GM19452 (cell line): ENCODE measurements around the gene SRPRA.
A peak's percentile ranks its signal among the peaks of the same experiment; 100 is the strongest.
"Not testable (repeated sequence)": the region's sequence is repeated elsewhere in the genome, so short reads cannot be mapped to it uniquely, and the experiment has no call there.

Source experiments
- ATAC-seq: cut with Tn5 transposase; IDR thresholded peaks from one replicate; pipeline ENCODE4 v1.9.1; 2021; ENCODE audit not compliant: unreplicated experiment

Gene SRPRA

DNA sequence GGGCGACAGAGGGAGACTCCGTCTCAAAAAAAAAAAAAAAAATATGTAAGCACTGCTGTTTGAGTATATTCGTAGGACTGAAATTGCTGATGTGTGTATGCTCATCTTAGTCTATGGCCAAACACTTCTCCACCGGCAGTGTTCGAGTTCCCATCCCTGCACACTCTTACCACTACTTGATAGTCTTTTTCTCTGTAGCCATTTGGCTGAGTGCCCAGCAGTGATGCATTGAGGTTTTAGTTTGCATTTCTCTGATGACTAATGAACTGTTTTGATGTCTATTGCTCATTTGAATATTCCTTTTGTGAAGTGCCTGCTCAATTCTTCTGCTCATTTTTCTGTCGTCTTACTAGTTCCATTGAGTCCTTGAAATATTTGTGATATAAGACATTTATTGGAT lies 16.1 kb upstream of the SRPRA start:
- peak; percentile 45 for ATAC-seq

DNA sequence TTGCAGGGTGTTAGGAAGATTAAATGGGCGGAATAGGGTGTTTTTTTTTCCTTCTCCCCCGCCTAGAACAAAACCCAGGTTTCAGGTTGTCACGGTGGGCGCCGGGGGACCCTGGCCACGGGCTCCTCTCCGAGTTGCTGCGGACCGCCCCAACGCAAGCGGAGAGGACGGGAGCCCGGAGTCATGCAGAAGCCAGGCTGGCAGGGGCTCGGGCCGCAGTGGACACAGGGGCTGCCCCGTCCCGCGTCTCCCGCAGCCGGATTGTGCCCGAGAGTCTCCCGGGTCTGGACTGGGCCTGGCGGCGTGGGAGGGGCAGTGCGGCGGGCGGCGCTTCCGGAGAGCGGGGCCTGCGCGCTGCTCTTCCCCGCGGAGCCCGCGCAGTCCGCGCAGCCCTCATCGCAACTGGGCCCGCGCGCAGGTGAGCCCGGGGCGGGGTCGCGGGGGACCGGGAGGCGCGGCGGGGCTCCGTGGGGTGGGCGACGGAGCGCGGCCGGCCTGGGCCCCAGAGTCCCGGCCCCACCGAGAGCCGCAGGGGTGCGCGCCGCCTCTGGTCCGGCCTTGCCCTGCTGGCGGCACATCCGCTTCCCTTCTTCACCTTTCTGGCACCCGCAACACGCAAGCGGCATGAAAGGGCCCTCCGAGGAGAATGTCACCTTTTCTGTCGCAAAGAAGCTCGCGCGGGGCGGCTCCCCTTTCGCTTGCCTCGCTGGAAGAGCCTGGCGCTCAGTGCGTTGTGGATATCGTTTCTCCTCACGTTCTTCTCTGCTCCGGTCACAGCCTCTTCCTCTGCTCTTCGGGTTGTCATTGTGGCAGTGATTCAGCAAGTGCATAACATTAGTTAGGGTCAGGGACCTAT lies 14.3 kb upstream of the SRPRA start, which contains the start of gene TIRAP:
TSS of gene TIRAP (plus strand) at position 358 of the 856 bp plus-strand sequence. CDS start 7,802 bp downstream, outside the sequence.
- peak; percentile 66 for ATAC-seq

DNA sequence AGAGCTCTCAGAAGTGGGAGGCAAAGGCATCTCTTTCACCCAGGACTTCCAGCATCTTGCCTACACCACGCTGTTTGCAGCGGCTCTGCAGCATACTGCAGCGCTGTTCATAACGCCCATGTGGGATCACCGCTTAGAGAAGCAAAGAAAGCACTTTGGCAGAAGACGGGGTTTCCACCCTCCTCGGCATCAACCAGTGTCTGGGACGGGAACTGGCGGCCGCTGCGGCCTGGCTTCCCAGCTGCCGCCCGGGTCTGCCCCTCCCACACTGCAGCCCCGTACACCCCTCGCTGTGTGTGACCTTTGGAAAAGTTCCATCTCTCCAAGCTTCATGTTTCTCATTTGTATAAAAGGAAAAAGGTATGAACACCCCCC lies 13.7 kb upstream of the SRPRA start:
- no peak for ATAC-seq

DNA sequence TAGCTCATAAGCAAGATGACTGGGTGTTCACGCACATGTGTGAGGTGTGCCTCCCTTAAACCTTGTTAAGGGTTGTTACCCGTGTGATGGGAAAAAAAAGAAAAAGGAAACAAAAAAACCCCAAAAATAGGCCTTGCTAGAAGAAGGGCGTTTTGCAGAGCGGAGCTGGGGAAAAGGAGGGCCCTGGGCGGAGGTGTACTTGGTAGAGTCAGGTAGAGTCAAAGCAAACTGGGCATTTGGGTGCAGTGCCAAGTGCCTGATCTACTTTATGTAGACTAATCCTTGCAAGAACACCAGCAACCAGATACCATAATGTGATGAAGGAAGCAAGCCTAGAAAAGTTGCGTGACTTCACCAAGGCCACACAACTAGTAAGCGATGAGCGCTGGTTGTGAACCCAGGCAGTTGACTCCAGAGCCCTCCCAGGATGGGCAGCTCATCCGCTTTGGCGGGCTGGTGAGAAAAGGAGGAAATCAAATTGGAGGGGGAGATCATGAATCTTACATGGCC lies 13.0 kb upstream of the SRPRA start:
- no peak for ATAC-seq

DNA sequence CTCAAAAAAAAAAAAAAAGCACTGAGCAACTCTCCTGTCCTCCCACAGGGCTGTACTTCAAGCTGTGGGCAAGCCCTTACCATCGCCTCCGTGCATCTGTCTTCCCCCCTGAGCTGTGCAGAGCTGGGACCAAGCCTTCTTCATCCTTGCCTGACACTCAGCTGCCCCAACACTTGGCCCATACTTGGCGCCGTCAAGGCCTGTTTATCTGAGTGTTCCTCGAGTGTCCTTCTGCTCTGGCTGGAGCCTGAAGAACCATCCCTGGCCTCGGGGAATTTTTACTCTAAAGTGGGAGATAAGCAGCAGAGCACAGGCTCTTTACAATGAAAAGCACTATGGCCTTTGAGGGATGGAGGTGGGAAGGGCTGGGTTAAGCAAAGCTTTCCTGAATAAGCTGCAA lies 12.6 kb upstream of the SRPRA start:
- no peak for ATAC-seq

DNA sequence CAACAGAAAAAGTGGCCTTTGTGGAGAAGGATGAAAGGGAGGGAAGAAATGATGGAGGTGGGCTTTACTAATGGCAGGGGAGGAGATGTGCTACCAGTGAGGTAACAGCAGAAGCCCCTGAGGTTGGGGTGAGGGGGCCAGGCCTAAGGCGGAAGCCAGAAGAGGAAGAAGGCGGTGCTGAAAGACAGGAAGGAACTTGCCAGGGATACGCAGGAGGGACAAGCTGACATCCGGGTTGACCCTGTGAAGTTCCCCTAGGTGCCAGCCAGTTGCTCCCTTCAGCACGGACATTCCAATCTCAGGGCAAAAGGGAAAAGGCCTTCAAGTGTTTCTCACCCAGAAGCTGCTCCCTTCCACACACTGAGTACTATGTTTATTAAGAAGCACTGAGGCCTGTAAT lies 11.9 kb upstream of the SRPRA start:
- ATAC-seq = no peak

DNA sequence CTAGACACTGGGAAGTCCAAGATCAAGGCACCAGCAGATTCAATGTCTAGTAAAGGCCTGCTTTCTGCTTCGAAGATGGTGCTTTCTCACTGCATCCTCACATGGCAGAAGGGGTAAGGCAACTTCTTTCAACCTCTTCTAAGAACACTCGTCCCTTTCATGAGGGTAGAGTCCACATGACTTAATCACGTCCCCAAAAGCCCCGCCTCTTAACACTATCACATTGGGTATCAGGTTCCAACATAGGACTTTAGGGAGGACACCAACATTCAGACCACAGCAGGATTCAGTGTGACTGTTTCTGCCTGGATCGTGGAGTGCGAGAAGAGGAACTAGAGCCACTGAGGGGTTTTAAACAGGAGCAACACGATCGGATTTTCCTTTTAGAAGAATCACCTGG lies 10.5 kb upstream of the SRPRA start:
- ATAC-seq = no peak

DNA sequence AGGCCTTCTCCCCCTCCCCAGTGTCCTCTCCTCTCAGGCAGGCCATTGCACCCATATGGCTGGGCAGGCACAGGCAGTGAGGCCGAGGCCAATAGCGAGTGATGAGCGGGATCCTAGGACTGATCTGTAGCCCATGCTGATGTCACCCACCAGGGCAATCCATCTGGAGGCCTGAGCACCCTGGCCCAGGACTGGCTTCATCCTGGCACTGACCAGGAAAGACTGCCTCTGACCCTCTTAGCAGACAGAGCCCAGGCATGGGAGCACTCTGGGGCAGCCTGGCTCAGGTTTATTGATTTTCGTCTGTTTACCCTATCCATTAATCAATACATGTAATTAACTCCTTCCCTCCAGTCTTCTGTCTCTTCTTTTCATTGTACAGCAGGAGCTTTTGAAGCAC lies 9.1 kb upstream of the SRPRA start:
- ATAC-seq = no peak

DNA sequence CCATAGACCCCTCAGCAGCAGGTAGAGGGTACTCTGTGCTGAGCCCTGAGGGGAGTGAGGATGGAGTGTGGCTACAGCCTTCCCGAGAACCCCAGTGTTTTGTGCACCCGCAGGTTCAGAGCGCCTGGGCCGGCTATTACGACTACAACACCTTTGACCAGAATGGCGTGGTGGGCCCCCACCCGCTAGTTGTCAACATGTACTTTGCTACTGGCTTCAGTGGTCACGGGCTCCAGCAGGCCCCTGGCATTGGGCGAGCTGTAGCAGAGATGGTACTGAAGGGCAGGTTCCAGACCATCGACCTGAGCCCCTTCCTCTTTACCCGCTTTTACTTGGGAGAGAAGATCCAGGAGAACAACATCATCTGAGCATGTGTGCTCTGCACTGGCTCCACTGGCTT lies 8.6 kb upstream of the SRPRA start:
- no peak for ATAC-seq

DNA sequence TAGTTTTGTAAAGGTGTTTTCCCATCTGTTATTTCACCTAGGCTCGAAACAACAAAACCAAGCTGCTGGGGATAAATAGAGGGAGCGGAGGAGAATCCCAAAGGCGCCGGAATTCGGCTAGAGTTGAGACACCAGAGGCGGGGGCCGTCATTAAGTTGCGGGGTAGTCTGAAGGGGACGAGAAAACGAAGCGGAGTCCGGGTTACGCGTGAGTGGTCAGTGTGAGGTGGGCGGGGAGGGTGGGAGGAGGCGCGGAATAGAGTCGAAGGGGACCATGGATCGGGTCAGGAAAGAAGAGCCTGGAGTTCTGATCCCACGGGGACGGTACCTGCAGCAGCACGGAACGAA lies 361 bp downstream of the SRPRA start:
- ATAC-seq = peak; percentile 1

DNA sequence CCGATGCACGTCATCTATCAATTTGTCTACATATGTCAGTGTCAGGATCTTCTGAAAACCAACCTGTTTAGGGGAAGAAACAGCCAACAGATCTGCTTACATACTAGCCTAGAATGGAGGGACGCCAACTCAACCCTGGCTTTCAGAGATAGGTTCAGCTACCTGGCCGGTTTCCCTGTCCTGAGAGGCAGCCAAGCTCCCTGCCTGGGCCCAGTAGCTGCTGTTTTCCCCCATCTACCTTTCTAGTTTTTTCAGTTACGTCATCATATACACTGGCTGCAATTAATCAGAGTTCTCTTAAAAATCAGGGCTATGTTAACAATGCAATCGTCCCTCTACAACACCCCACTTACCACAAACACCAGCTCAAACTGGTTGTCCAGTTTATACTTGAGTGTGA lies 1.0 kb downstream of the SRPRA start:
- no peak for ATAC-seq

DNA sequence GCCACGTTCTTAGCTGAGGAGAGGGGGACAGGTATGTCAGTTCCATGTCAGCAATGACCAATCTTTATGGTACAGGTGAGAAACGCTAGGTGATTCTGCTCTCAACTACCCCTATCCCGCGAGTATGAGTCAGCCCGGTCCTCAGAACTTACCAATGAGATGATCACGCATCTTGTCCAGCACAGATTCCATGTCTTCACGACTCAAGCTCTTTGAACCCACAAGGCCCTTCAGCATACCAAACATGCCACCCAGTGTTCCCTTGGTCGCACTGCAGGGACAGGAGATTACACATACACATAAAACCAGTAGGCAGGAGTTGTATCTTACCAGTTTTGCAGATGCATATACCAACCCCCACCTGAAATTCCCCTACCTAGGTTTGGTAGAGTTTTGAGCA lies 2.9 kb downstream of the SRPRA start:
- ATAC-seq = no peak

DNA sequence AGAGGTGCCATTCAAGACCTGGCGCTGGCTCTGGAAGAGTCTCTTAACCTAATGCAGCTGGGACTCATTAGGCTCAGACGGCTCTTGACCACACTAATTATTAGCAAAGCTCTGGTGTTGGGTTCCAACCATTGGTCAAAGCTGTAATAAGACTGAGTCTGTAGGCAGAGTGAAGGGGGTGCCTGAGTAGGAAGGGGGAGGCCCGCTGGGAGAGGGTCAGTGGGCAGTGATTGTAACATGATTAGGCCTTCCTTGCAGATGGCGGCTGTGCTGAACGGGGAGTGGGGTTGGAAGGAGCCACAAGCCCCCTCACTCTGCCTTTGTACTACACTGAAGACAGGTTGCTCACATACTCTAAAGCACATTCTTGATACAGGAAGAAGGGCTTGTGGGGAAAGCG lies 5.2 kb downstream of the SRPRA start:
- ATAC-seq = no peak

DNA sequence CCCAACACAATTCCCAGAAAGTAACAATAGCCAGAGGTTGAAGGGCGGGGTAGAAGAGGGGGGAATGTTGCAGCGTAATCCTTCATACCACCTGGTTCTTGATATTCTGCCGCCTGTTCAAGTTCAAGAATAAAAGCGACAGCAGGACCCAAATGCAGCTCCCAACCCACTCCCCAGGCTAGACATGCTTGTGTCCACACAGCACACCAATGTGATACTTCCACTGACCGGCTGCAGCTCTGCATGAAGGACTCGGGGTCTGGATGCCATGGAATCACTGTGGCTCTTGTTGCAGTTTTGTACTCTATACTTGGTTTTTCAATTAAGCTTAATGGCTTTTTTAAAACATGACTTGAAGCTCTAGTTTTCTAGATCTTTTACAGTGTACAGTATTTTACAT lies 6.5 kb downstream of the SRPRA start:
- no peak for ATAC-seq

DNA sequence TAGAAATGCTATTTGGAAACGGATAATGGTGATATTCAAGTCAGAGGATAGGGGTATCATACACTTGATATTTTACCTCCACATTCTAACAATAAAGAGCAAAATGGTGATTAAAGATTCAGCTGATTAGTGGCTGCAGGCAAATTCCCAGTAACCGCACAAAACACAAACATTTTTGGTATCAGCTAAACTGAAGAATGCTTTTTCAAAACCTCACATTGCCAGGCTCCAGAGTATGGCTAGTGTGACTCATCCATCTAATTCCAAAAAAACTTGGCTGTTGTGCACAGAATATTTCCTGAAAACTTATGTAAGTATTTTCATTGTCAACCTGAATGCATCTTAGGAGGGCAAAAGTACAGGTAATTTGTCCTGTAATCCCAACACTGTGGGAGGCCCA lies 10.9 kb downstream of the SRPRA start:
- ATAC-seq = no peak

DNA sequence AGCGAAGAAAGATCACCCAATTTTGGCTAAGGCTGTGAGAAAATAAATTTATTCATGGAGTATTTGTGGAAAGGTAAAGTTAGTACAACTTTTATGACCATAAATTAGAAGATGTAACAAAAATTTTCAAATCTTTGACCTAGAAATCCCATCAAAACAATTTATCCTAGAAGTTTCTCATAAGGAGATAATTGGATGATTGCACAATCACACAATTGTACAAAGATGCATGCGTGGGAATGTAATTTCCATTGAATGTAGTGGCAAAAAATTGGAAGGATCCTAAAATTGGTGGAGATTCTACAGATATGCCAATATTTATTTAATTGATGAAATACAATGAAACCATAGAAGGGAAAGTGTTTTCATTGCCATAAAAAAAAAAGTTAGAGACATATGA lies 11.6 kb downstream of the SRPRA start:
- no peak for ATAC-seq

DNA sequence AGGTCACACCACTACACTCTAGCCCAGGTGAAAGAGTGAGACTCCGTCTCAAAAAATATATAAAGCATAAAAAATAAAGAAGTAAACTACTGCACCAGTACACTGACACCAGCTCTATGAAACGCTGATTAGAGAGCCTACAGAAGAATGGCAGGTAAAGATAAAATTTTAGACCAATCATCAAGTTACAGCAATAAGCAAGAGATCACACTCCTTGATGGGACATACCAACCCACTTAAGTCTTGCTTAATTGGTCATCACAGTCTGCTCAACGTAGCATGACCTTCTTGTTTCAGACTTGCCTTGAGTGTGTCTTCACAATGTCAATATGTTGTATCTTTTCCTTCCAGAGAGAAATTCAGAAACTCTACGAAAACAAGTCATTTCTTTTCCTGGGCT lies 12.5 kb downstream of the SRPRA start:
- ATAC-seq = no peak

DNA sequence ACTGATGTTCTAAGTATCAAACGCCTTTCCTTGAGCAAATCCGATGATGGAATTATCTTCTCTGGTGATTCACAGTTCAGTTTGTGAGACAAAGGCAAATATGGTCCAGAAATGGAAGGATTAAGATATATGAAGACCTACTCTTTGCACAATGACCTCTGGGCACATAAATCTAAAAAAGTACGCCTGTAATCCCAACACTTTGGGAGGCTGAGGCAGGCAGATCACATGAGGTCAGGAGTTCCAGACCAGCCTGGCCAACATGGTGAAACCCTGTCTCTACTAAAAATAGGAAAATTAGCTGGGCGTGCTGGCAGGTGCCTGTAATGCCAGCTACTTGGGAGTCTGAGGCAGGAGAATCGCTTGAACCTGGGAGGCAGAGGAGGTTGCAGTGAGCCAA lies 13.2 kb downstream of the SRPRA start:
- ATAC-seq = not testable (repeated sequence)

DNA sequence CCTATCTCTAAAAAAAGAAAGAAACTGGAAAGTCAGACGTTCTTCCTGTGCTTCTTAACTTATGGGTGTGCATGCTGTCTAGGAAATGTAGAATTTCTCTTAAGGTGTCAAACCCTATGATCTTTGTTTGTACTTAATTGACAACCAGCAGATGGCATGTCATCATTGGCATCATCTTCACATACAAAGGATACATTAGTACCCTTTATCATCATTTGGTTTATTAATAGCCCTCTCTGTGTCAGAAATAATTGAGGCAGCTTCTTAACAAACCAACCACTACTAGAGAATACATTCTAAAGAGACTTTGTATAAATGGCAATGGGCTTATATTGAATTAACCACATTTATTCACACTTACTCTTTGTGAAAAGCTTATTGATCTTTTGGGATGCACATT lies 13.9 kb downstream of the SRPRA start:
- ATAC-seq = no peak

DNA sequence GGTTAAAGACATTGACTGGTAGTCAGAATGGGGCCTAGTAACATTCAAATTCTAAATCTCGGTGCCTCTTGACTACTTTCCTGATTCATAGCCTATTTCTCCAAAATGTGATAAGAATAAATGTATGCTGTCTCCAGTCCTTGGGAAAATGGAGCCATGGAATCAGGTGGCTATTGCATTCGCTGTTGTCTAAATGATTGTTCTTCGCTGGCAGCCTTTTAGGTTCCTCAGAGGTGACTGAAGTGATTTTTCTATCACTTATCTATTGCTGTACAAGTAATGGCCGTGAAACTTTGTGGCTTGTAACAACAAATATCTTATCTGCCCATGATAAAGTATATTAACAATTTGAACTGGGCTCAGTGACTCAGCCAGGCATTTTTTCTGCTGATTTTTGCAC lies 15.4 kb downstream of the SRPRA start:
- ATAC-seq = no peak

DNA sequence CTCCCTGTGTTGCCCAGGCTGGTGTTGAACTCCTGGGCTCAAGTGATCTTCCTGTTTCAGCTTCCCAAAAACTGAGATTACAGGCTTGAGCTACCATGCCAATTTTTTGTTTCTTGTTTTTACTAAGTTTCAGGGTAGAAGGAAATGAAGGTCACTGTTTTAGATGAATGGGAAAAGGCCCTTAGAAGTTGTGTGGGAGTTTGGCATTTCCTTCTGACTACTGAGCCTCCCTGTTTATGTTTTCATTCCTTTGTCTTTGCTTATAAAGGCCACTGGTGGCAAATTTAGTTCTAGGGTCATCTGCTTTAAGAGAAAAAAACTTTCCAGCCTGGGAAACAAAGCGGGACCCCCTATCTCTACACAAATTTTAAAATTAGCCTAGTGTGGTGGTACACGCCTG lies 22.1 kb downstream of the SRPRA start:
- ATAC-seq = no peak

DNA sequence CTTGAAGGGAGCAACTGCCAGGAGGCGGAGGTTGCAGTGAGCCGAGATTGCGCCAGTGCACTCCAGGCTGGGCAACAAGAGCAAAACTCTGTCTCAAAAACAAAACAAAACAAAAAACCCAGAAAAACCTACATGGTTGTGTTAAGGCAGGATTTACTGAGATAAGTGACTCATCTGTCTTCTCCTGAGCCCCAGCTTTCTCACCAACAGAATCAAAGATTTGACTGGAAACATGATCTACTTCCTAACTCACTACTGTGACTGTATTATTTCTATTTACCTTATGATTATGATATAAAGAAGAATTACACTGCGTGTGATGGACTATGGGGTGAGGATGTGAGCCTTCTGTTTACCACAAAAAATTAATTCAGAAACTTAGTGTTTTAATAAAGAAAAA lies 35.3 kb downstream of the SRPRA start:
- no peak for ATAC-seq

DNA sequence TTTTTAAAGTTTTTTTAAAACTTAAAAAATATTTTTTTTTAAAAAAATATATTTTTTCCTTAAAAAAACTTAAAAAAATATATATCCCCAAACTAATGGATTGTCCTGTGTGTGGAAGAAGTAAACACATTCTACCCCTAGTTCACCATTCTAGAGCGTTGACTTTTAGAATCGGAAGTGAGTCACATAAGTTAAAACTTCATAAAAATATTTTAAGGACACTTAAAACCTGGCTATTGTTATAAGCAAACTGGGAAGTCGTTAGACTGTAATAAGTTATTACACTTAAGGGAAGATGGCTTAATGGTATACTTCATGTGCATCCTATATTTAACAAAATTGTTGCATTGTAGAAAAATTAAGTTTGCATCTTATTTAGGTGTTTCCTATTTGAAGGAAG lies 36.0 kb downstream of the SRPRA start:
- no peak for ATAC-seq
